K562 (cell line): ENCODE results near the gene SFN. TPM values are rescaled to one million over a fixed set of nuclear protein-coding genes. Genes with fewer than 3 reads are reported as not detected.

Experiments used
- C11orf30 ChIP-seq: fragments of 450-650 bp; IDR thresholded peaks from 2 replicates; pipeline ENCODE4 v1.6.1; 2016; ENCODE audit warnings: low read depth, mild to moderate bottlenecking
- CTBP1 ChIP-seq: fragments of 450-650 bp; IDR thresholded peaks from 2 replicates; pipeline ENCODE4 v1.6.1; 2016; ENCODE audit warnings: borderline replicate concordance
- CTCF ChIP-seq, 3 experiments: IDR thresholded peaks in 2 of 3; conservative IDR thresholded peaks in 1 of 3; 2 replicates each; pipeline ENCODE4 v1.5.1; 2011 to 2012; ENCODE audit warnings: low read length in 3 of 3, mild to moderate bottlenecking in 3 of 3, control low read depth in 2 of 3, improper control_type of control experiment in 1 of 3, inconsistent platforms in 1 of 3, low read depth in 1 of 3, mixed read lengths in 1 of 3, moderate library complexity in 1 of 3; ENCODE audit not compliant: insufficient read depth in 2 of 3
- CTCFL ChIP-seq: IDR thresholded peaks from 2 replicates; pipeline ENCODE4 v1.6.1; 2011; ENCODE audit warnings: borderline replicate concordance, low read depth, mild to moderate bottlenecking, moderate library complexity, low read length; ENCODE audit not compliant: insufficient read depth, poor library complexity, severe bottlenecking
- DNMT1 ChIP-seq: fragments of 450-650 bp; IDR thresholded peaks from 2 replicates; pipeline ENCODE4 v1.6.1; 2016; ENCODE audit warnings: antibody characterized with exemption, mild to moderate bottlenecking
- MYC ChIP-seq, 2 experiments: fragments of 250-450 bp in 1 of 2; sonication (Bioruptor Pico) in 1 of 2; IDR thresholded peaks; 2 replicates each; pipeline versions ENCODE4 v1.5.1 to v1.6.1; 2012 to 2021; ENCODE audit warnings: low read depth in 2 of 2, borderline replicate concordance in 1 of 2, improper control_type of control experiment in 1 of 2, low read length in 1 of 2, mild to moderate bottlenecking in 1 of 2, moderate library complexity in 1 of 2
- NR3C1 ChIP-seq: sonication (generic); formaldehyde crosslinking; IDR thresholded peaks from 2 replicates; pipeline ENCODE4 v1.8.1; 2022; ENCODE audit warnings: missing genetic modification reagents
- PHF21A ChIP-seq: fragments of 450-650 bp; IDR thresholded peaks from 2 replicates; pipeline ENCODE4 v1.6.1; 2017; ENCODE audit warnings: low read depth, borderline replicate concordance
- RAD21 ChIP-seq, 2 experiments: fragments of 250-450 bp in 1 of 2; fragments of 450-650 bp in 1 of 2; sonication (Bioruptor Pico) in 1 of 2; formaldehyde crosslinking in 1 of 2; IDR thresholded peaks in 1 of 2; conservative IDR thresholded peaks in 1 of 2; 2 replicates each; pipeline versions ENCODE4 v1.4.0 to v1.8.0; 2020 to 2022; ENCODE audit warnings: mild to moderate bottlenecking in 2 of 2, moderate library complexity in 1 of 2
- RCOR1 ChIP-seq, 2 experiments: IDR thresholded peaks; 2 replicates each; pipeline ENCODE4 v1.6.1; 2012; ENCODE audit warnings: low read depth in 2 of 2, low read length in 2 of 2, borderline replicate concordance in 1 of 2, improper control_type of control experiment in 1 of 2
- STAG1 ChIP-seq: sonication (generic); formaldehyde crosslinking; IDR thresholded peaks from 2 replicates; pipeline ENCODE4 v1.5.0; 2020; ENCODE audit warnings: missing genetic modification reagents, borderline replicate concordance
- XRCC5 ChIP-seq: fragments of 200-400 bp; formaldehyde crosslinking; IDR thresholded peaks from 2 replicates; pipeline ENCODE4 v1.6.1; 2017; ENCODE audit warnings: low read depth, mild to moderate bottlenecking, low read length
- ZBED1 ChIP-seq: IDR thresholded peaks from 2 replicates; pipeline ENCODE4 v1.6.1; 2014
- polyA plus RNA-seq, 8 experiments: library from polyadenylated mRNA; depleted of rRNA in 4 of 8; stranded (reverse) in 5 of 8; unstranded in 3 of 8; fragments of >200 nt; fragmentation: Nextera tagmentation in 2 of 8; fragmentation: Illumina TruSeq in 1 of 8; extraction: Ambion mirVana in 2 of 8; extraction: Trizol in 1 of 8; gene quantifications; 2 replicates each; pipeline versions ENCODE4 v1.2.1 to v1.2.3, GENCODE V29; 2011 to 2014; ENCODE audit warnings: inconsistent platforms in 1 of 8, missing spikeins in 1 of 8
- total RNA-seq, 7 experiments: library from RNA; depleted of rRNA in 6 of 7; stranded (reverse); fragments of >200 nt in 6 of 7; fragmentation: Illumina TruSeq in 2 of 7; extraction: Trizol in 2 of 7; gene quantifications; 2 replicates each; pipeline versions ENCODE4 v1.2.1 to v1.2.3, GENCODE V29; 2011 to 2021; ENCODE audit warnings: low replicate concordance in 1 of 7
- TF ChIP-seq, protein P1 (sequence below): sonication (generic); IDR thresholded peaks from 2 replicates; pipeline ENCODE4 v1.6.1; 2016

SFN gene
- total and polyA plus RNA-seq, 9 of the 15 experiments (the other 6 are each of a cell fraction or from before 2014, with no cell fraction given): 0.10 to 3.8 (median 2.0) TPM

GRCh38 chr1:26853156-26853555, 9.8 kb upstream of the SFN start (continued):
- 0 out of 2 replicates have a peak, but pooled peaks have one; percentile 27 for TF ChIP-seq MYC (IDR thresholded peaks at IDR 0.05; ENCODE audit: low read depth, low read length)
- no peak for TF ChIP-seq MYC (CRISPR knock-in tag; IDR thresholded peaks at IDR 0.05; ENCODE audit: borderline replicate concordance, low read depth)
- TF ChIP-seq, protein P1, sequence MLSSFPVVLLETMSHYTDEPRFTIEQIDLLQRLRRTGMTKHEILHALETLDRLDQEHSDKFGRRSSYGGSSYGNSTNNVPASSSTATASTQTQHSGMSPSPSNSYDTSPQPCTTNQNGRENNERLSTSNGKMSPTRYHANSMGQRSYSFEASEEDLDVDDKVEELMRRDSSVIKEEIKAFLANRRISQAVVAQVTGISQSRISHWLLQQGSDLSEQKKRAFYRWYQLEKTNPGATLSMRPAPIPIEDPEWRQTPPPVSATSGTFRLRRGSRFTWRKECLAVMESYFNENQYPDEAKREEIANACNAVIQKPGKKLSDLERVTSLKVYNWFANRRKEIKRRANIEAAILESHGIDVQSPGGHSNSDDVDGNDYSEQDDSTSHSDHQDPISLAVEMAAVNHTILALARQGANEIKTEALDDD: peak; percentile 36; the same call in 1 of the 2 replicates
- TF ChIP-seq STAG1: peak; percentile 60; the same call in 1 of the 2 replicates
- no peak for TF ChIP-seq NR3C1
- TF ChIP-seq RCOR1 (IDR thresholded peaks at IDR 0.05; ENCODE audit: borderline replicate concordance in 1 of 2, low read depth in 2 of 2, low read length in 2 of 2): peak in 1 of 2 experiments; percentile 60; a peak in 1 of 4 replicates
- no peak for TF ChIP-seq DNMT1
- TF ChIP-seq CTCFL: peak; percentile 49
- TF ChIP-seq CTCF (IDR thresholded peaks at IDR 0.05 in 2 of 3, conservative IDR thresholded peaks at IDR 0.05 in 1 of 3; ENCODE audit: insufficient read depth in 2 of 3, low read depth in 1 of 3, low read length in 3 of 3): peak; percentile 92 to 98 (median 95)
- peak; percentile 74; the same call in 1 of the 2 replicates for TF ChIP-seq XRCC5
- TF ChIP-seq PHF21A: no peak
- TF ChIP-seq CTBP1: peak; percentile 66; the same call in 1 of the 2 replicates
- TF ChIP-seq ZBED1: 0 out of 2 replicates have a peak, but pooled peaks have one; percentile 21
- 0 out of 2 replicates have a peak, but pooled peaks have one; percentile 30 for TF ChIP-seq C11orf30
- TF ChIP-seq RAD21 (CRISPR knock-in tag; conservative IDR thresholded peaks at IDR 0.05 in 1 of 2, IDR thresholded peaks at IDR 0.05 in 1 of 2): peak; percentile 74 to 88
